ENCODE results near the gene CACNA2D3.

- TF ChIP-seq CTCF (IDR thresholded peaks at IDR 0.05; ENCODE audit: low read length) (no peak), EZH2 (optimal IDR thresholded peaks at IDR 0.05; ENCODE audit: low read depth, low read length) (no peak)
Measured at GRCh38 chr3:55044486-55044885, 922.1 kb downstream of the CACNA2D3 start.
